Tibial nerve (tissue), 3 donors: ENCODE data around the gene NDST1.

ENCODE experiments used
- CTCF ChIP-seq, 5 experiments: fragments of 200-600 bp in 3 of 5; fragments of 450-650 bp in 2 of 5; sonication (generic) in 3 of 5; IDR thresholded peaks; one replicate each; pipeline ENCODE4 v1.5.1; 2016 to 2019; ENCODE audit warnings: antibody characterized with exemption in 5 of 5, mild to moderate bottlenecking in 3 of 5, moderate library complexity in 2 of 5
- POLR2A ChIP-seq, 2 donors: fragments of 450-650 bp; IDR thresholded peaks; one replicate each; pipeline ENCODE4 v1.6.1; 2017; ENCODE audit warnings: antibody characterized with exemption in 2 of 2, mild to moderate bottlenecking in 2 of 2, moderate library complexity in 2 of 2

DNA sequence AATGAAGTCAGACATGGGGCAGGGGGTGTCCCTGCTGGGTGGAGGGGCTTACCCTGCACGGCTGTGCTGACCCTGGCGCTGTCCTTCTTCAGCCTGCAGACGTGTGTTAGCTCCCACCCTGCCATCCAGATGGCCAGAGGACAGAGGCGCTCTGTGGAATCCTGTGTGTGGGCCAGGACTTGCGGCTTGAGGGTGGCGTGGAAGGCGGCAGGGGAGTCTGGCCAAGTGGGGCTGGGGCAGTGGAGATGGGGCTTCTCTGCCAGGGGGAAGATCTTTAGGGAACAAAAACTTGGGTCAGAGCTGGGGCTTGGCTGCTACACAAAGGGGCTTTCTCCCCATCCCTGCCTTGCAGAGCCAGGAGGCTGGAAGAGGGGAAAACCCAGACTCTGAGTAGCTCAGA lies 86.1 kb downstream of the NDST1 start:
- TF ChIP-seq CTCF (IDR thresholded peaks at IDR 0.05) (no peak), POLR2A (IDR thresholded peaks at IDR 0.05) (no peak)
